C4-2B (cell line): Measurements from ENCODE around the gene GDF10.

ENCODE experiments used
- ZFX ChIP-seq: fragments of 450-650 bp; IDR thresholded peaks from 2 replicates; pipeline ENCODE4 v1.6.1; 2017
- TF ChIP-seq, protein P1 (sequence below): fragments of 450-650 bp; conservative IDR thresholded peaks from 2 replicates; pipeline ENCODE4 v1.5.1; 2017; ENCODE audit warnings: mild to moderate bottlenecking

DNA sequence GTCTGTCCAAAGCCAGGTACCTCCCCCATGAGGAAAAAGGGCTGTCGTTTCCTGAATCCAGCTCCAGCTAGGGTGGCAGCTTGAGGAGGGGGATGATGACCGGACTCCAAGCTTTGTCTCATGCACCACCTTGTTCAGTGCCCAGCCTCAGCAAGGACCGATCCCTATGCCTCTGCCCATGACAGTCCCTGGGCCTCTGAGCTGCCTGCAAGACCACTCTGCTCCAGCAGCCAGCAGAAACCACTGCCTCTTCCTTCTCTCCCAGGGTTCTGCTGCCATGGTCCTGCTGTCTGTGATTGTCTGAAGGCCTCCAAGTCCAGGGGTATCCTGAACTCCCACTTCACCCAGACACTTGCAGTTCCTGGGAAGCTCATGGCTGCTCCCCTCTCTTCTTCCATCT is 21.3 kb upstream of the GDF10 start:
- TF ChIP-seq, protein P1, sequence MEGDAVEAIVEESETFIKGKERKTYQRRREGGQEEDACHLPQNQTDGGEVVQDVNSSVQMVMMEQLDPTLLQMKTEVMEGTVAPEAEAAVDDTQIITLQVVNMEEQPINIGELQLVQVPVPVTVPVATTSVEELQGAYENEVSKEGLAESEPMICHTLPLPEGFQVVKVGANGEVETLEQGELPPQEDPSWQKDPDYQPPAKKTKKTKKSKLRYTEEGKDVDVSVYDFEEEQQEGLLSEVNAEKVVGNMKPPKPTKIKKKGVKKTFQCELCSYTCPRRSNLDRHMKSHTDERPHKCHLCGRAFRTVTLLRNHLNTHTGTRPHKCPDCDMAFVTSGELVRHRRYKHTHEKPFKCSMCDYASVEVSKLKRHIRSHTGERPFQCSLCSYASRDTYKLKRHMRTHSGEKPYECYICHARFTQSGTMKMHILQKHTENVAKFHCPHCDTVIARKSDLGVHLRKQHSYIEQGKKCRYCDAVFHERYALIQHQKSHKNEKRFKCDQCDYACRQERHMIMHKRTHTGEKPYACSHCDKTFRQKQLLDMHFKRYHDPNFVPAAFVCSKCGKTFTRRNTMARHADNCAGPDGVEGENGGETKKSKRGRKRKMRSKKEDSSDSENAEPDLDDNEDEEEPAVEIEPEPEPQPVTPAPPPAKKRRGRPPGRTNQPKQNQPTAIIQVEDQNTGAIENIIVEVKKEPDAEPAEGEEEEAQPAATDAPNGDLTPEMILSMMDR = no peak
- no peak for TF ChIP-seq ZFX
